Stimulated activated CD8-positive, alpha-beta memory T cell treated with anti-CD3 and anti-CD28 coated beads, Interleukin-7, amount 100 ng/mL, for 48 hours (primary cell): ENCODE results near the gene SERTAD2.

ENCODE experiments used
- DNase-seq, 2 donors: peaks; one replicate each; pipeline ENCODE4 v3.0.0-alpha.2; 2020; ENCODE audit warnings: low read depth in 1 of 2; ENCODE audit errors: extremely low read depth in 1 of 2

SERTAD2 gene

GRCh38 chr2:64587561-64587960 is 66.2 kb downstream of the SERTAD2 start:
- DNase-seq, result no peak

- no peak for DNase-seq
These were observed 66.7 kb downstream of the SERTAD2 start for GRCh38 chr2:64586883-64587481.

GRCh38 chr2:64586054-64586453 is 67.7 kb downstream of the SERTAD2 start:
- no peak for DNase-seq

GRCh38 chr2:64582774-64583340 is 70.9 kb downstream of the SERTAD2 start:
- DNase-seq, result no peak

- no peak for DNase-seq
These were observed 71.8 kb downstream of the SERTAD2 start for GRCh38 chr2:64581777-64582539.
